Ovary (tissue), 9 donors: ENCODE measurements around the gene CEP164. TPM values are rescaled to one million over a fixed set of nuclear protein-coding genes. Genes with fewer than 3 reads are reported as not detected.

Experiments used
- DNase-seq, 5 donors: peaks; one replicate each; pipeline ENCODE4 v3.0.0-alpha.2; 2019 to 2020
- H3K27ac ChIP-seq, 2 donors: fragments of 200-600 bp; one replicate each; pipeline versions ENCODE4 v1.5.1 to v1.8.0; 2019 to 2022
- H3K27me3 ChIP-seq: fragments of 200-600 bp; one replicate; pipeline ENCODE4 v1.8.0; 2022
- H3K36me3 ChIP-seq: fragments of 200-600 bp; sonication (generic); one replicate; pipeline ENCODE4 v1.5.1; 2019
- H3K4me1 ChIP-seq: one replicate; pipeline ENCODE4 v1.8.1; 2013; ENCODE audit warnings: mild to moderate bottlenecking, moderate library complexity; ENCODE audit not compliant: insufficient read depth
- H3K4me3 ChIP-seq: fragments of 200-600 bp; sonication (generic); one replicate; pipeline ENCODE4 v1.5.1; 2017
- H3K9me3 ChIP-seq, 2 donors: fragments of 200-600 bp in 1 of 2; sonication (generic) in 1 of 2; one replicate each; pipeline versions ENCODE4 v1.5.1 to v1.8.1; 2013 to 2019; ENCODE audit warnings: mild to moderate bottlenecking in 1 of 2, moderate library complexity in 1 of 2
- CTCF ChIP-seq, 3 donors: fragments of 450-650 bp in 2 of 3; fragments of 200-600 bp in 1 of 3; IDR thresholded peaks; one replicate each; pipeline versions ENCODE4 v1.5.1 to v1.8.0; 2016 to 2022; ENCODE audit warnings: antibody characterized with exemption in 3 of 3, mild to moderate bottlenecking in 1 of 3
- EP300 ChIP-seq: sonication (generic); formaldehyde crosslinking; IDR thresholded peaks from one replicate; pipeline ENCODE4 v1.6.1; 2017; ENCODE audit warnings: antibody characterized with exemption
- POLR2A ChIP-seq: fragments of 450-650 bp; IDR thresholded peaks from one replicate; pipeline ENCODE4 v1.6.1; 2017; ENCODE audit warnings: antibody characterized with exemption, mild to moderate bottlenecking, moderate library complexity
- WGBS, 3 donors: extraction: QIAGEN DNeasy Blood & Tissue Kit in 1 of 3; methylation state at CpG; one replicate each; pipeline versions ENCODE4 v1.1.5 to v1.1.7; 2013 to 2017; 5-methylcytosine and 5-hydroxymethylcytosine counted together
- intact Hi-C, 4 donors: fragments of 100-400 bp; cut with DNase I; formaldehyde crosslinking; loops; one replicate each; pipeline versions ENCODE4 v1.11.0 to v1.15.1; 2022 to 2023
- polyA plus RNA-seq, 2 donors: library from polyadenylated mRNA; stranded (reverse); fragments of 200-250 nt in 1 of 2; fragments of 350-450 nt in 1 of 2; fragmentation: Illumina TruSeq in 1 of 2; extraction: RNeasy Lipid Tissue Mini Kit (QIAGEN cat#74804) in 1 of 2; gene quantifications; one replicate each; pipeline ENCODE4 v1.2.3, GENCODE V29; 2013 to 2014
- total RNA-seq, 7 donors: library from RNA; depleted of rRNA in 2 of 7; stranded (reverse); fragments of >200 nt in 2 of 7; fragmentation: NEBNext Ultra II Directional in 3 of 7; extraction: Animal tissue kit (Norgen Biotek cat#: 25700) in 3 of 7; gene quantifications; one replicate each; pipeline versions ENCODE4 v1.1.0 to v1.2.4, GENCODE V29; 2016 to 2023
- donor health status: DM: no; HTN: no; CAD: no; lungs with moderate emphysema.
- donor health status: DM: no; HTN: no; CAD: no.
- donor health status: Bipolar disorder and iron deficiency.
- donor health status: DM: yes; HTN: yes; CAD: no.
- donor health status: DM: no; HTN: no; CAD: no.
- donor health status: DM: yes; HTN: yes; CAD: no.

The CEP164 gene
- total and polyA plus RNA-seq, 9 donors: 18.6 to 50.4 (median 28.0) TPM

GRCh38 chr11:117314840-117315239 is 12.8 kb upstream of the CEP164 start:
- intact Hi-C loops: loop anchor here in 3 of 4 donors (2.0 to 10.0 kb wide), 3 partner anchors 80 to 83 kb away; partner anchors contain the start of genes PCSK7 (in 3 of the 3) and RNF214 (in 3 of the 3)
- TF ChIP-seq POLR2A (no peak), CTCF (IDR thresholded peaks at IDR 0.05) (no peak), EP300 (no peak)
- no peaks in the 10 kb centered on the region for H3K27me3 ChIP-seq
- peak overlapping the region; percentile 62 for H3K4me3 ChIP-seq
- WGBS, 3 donors: 9 to 17% (median 10%) methylated on average over 10 of the region's 10 CpGs
- H3K4me1 ChIP-seq: peaks cover 12% of the 10 kb centered on the region
- peak in 2 of 5 donors; percentile 21 to 43 for DNase-seq
- no peaks in the 10 kb centered on the region for H3K9me3 ChIP-seq
- no peaks in the 10 kb centered on the region for H3K36me3 ChIP-seq
- no peak overlapping the region for H3K27ac ChIP-seq

- TF ChIP-seq CTCF (IDR thresholded peaks at IDR 0.05): no peak
- no peak for TF ChIP-seq EP300
- no peak for TF ChIP-seq POLR2A
- peak in 3 of 5 donors; percentile 17 to 43 (median 25) for DNase-seq
- H3K36me3 ChIP-seq: no peaks in the 10 kb centered on the region
- no peaks in the 10 kb centered on the region for H3K9me3 ChIP-seq
- intact Hi-C loops: loop anchor here in 3 of 4 donors (2.0 to 10.0 kb wide), 3 partner anchors 81 to 83 kb away; partner anchors contain the start of genes PCSK7 (in 3 of the 3) and RNF214 (in 3 of the 3)
- peaks cover 12% of the 10 kb centered on the region for H3K4me1 ChIP-seq
- H3K27me3 ChIP-seq: no peaks in the 10 kb centered on the region
- WGBS, 3 donors: 1 to 2% (median 2%) methylated on average over 42 to 62 of the region's 62 CpGs
- H3K27ac ChIP-seq: peak overlapping the region; percentile 28 to 42
- H3K4me3 ChIP-seq: peak overlapping the region; percentile 62
These were observed 12.1 kb upstream of the CEP164 start for GRCh38 chr11:117315285-117316196.

- peak; percentile 85 to 87 (median 86) for DNase-seq
- Histone ChIP-seq H3K27ac (peak within 1 kb of the TSS; percentile 28 to 42), H3K27me3 (no peaks in the 10 kb centered on the region), H3K4me3 (peak within 1 kb of the TSS; percentile 62), H3K9me3 (no peaks in the 10 kb centered on the region), H3K36me3 (no peaks in the 10 kb centered on the region), H3K4me1 (peaks cover 12% of the 10 kb centered on the region)
- intact Hi-C loops: loop anchor here in 2 of 4 donors (5.0 to 10.0 kb wide), 2 partner anchors 82 to 84 kb away; partner anchors contain the start of genes PCSK7 (in 2 of the 2) and RNF214 (in 2 of the 2)
- TF ChIP-seq EP300 (no peak), POLR2A (peak; percentile 37), CTCF (IDR thresholded peaks at IDR 0.05) (peak in 2 of 3 donors; percentile 40 to 59)
- WGBS, 3 donors: 4 to 5% (median 4%) methylated on average over 28 to 29 of the region's 29 CpGs
These were observed 11.3 kb upstream of the CEP164 start, which contains the start of gene BACE1 for GRCh38 chr11:117316197-117316961. BACE1 (minus strand) TSS chr11:117316256; CDS start chr11:117315795, 461 bp downstream.

- no peaks in the 10 kb centered on the region for H3K36me3 ChIP-seq
- no peaks in the 10 kb centered on the region for H3K27me3 ChIP-seq
- 81 to 86% (median 83%) methylated on average over 7 of the region's 7 CpGs for WGBS, 3 donors
- no peaks in the 10 kb centered on the region for H3K9me3 ChIP-seq
- intact Hi-C loops: loop anchor here in 2 of 4 donors (5.0 to 10.0 kb wide), 2 partner anchors 84 to 86 kb away; partner anchors contain the start of genes PCSK7 (in 2 of the 2) and RNF214 (in 2 of the 2)
- no peak overlapping the region for H3K27ac ChIP-seq
- H3K4me3 ChIP-seq: no peak overlapping the region
- peaks cover 12% of the 10 kb centered on the region for H3K4me1 ChIP-seq
- DNase-seq: peak in 1 of 5 donors; percentile 17
- TF ChIP-seq EP300: no peak
- TF ChIP-seq POLR2A: no peak
- TF ChIP-seq CTCF (IDR thresholded peaks at IDR 0.05): no peak
These were observed 8.9 kb upstream of the CEP164 start for GRCh38 chr11:117318738-117319137.
